ENCODE measurements around the gene GPATCH1.

GPATCH1 gene

DNA sequence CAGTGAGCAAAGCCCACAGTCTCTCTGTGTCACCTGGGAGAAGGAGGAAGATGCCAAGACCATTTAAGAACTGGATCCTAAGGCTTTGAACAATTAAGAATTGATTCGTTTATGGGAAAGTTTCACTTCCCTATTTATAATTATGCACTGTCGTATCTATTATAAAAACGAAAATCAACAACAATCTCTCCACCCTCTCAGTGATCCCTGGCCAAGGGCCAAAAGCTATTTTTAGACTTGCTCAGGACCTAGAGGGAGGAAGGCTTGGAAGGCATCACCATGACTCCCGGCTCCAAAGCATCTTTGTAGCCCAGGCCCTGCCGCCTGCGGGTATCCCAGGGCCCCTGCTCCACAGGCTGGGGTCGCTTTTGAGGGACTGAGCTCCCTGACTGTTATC lies 17.6 kb upstream of the GPATCH1 start:
- no peak for DNase-seq (ENCODE audit: low read depth in 2 of 2)

DNA sequence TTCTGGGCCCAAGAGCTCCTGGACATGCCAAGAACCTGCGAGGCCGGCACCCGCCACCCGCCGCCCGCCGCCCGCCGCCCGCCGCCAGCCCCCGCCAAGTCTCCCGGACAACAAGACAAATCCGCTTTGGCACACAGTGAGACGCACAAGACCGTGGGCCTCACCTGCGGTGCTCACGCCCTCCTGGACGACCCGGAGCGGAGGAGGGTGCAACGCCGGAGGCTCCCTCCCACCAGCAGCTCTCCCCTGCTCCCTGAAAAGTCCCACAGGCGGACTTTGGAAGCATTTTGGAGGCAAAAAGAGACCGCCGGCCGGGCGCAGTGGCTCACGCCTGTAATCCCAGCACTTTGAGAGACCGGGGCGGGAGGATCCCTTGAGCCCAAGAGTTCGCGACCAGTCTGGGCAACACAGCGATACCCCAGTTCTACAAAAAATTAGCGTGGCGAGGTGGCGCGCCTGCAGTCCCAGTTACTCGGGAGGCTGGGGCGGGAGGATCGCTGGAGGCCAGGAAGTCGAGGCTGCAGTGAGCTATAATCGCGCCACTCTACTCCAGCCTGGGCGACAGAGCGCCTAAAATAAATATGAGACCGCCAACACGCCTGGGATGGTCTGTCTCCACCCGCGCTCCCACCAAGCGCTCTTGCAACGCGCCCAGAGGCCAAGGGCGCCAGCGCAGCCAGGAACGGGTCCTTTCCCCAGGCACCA lies 17.1 kb upstream of the GPATCH1 start:
- no peak for DNase-seq (ENCODE audit: low read depth in 2 of 2)

DNA sequence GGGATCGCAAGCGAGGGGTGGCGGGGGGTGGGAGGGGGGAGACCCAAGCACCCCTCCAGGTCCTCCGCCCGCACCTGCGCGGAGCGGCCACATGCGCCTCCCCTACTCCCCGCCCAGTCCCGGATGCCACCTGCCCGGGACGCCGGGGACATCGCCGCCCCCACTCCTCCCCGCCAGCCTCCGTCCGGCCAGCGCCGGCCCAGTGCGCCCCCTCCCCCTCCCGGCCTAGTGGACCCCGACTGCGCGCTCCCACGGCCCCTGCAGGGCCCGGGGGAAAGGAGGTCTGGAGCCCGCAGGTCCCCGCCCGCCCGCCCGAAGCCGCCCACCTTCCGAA lies 16.6 kb upstream of the GPATCH1 start:
- no peak for DNase-seq (ENCODE audit: low read depth in 2 of 2)

DNA sequence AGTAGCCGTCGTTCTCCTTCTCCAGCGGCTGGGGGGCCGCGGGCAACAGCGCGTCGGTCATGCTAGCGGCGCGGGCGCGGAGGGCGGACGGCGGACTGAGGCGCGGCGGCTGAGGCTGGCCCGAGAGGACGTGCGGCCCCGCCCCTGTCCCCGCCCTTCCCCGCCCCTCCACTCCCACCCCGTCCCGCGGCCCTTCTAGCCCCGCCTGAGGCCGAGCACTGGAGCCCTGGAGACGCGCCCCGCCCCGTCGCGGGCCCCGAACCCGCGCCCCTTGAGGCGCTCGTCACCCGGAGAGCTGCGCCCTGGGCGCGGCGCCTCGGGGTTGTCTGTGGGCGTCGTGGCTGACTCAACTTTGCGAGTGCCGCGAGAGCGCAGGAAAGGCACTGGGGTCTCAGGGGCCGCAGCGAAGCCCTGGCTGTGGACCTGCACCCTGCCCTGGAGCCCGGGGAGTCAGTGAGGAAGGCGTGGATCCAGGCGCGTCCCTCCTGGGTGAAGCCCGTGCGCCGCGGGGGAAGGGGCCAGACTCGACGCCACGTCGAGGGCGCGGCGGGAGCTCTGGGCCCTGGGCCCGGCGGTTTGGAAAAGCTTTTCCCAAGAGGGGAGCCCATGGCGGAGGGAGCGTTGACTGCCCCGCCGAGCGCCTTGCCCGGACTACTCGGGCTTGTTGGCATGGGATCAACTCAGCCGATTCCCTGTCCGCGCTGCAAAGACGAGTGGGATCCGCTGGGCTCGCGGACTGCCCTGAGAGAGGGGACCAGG lies 16.0 kb upstream of the GPATCH1 start, which contains the start of gene RHPN2:
Gene RHPN2 (minus strand): TSS at position 97 of the 759 bp plus-strand sequence. CDS start 36 bp downstream, at position 61.
- DNase-seq (ENCODE audit: low read depth in 2 of 2) = peak; percentile 38 to 50

DNA sequence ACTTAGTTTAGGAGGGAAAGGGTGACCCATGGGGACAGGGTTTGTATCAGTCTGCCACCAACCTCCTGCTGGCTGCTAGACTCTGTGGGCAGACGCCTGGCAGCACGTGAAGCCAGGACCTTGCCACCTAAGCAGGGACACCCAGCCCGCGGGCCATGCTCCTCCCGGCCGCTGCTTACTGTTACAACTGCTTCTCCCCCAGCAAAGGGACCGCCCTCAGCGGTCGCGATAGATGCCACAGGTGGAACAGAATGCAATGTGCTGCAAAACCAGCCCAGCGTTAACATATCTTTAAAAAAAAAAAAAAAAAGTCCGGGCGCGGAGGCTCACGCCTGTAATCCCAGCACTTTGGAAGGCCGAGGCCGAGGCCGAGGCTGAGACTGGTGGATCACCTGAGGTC lies 14.4 kb upstream of the GPATCH1 start:
- DNase-seq (ENCODE audit: low read depth in 2 of 2) = no peak

DNA sequence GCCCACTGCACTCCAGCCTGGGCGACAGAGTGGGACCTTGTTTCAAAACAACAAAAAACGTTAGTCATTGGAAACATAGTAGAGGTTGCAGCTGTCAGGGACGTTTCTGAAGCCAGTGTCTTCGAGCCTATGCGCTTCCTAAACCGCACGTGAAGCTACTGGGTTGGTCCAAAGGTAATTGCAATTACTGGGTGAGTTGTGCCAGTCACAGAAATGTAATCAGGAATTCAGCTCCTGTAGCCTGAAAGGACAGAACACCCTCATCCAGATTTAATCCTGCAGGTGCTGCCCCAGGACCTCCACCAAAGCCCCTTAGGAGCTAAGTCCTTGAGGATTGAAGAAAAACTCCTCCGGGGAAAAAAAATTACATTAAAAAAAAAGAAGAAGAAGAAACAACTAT lies 13.9 kb upstream of the GPATCH1 start:
- DNase-seq (ENCODE audit: low read depth in 2 of 2) = no peak

DNA sequence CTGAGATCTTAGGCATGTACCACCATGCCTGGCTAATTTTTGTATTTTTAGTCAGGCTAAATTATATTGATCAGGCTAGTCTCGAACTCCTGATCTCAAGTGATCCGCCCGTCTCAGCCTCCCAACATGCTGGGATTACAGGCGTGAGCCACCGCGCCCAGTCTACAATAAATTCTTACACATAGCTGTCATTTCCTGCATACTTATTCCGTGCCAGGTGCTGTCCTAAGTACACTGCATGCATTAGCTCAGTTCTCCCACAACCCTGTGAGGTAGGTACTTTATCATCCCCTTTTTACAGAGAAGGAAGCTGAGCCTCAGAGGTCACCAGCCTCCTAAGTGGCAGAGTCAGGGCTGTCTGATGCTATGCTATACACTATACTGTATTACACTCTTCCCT lies 9.1 kb upstream of the GPATCH1 start:
- no peak for DNase-seq (ENCODE audit: low read depth in 2 of 2)

DNA sequence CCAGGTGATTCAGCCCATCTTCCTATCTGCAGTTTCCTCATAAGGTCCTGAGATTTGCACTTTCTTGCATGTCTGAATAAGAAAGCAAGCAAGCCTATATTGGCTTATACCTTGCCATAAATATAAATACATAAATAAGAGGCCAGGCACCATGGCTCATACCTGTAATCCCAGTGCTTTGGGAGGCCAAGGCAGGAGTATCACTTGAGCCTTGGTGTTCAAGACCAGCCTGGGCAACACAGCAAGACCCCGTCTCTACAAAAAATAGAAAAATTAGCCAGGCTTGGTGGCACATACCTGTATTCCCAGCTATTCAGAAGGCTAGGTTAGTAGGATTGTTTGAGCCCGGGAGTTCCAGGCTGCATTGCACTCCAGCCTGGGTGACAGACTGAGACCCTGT lies 5.5 kb upstream of the GPATCH1 start:
- no peak for DNase-seq (ENCODE audit: low read depth in 2 of 2)

DNA sequence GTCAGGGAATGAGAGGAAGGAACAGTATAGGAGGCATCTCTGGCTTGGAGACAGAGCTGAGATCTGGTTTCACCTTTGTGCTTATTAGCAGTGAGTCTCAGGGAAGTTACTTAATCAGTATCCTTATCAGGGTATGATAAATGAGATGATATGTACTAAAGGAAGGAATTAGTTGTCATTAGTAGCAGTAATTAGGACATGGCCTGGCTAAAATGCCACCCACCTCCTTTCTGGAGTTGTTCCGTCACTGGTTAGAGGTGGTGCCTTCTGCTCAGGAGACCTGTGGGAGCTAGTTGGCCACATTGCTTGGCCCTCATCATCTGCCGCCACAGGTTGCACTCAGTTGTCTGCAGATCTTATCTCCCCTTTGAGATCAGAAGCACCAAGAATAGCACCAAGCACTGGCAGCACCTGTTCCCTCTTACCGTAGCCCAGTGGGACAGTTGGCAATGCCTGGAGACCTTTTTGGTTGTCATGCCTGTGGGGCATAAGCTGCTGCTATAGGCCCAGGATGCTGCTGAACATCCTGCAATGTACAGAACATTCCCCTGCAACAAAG lies 4.7 kb downstream of the GPATCH1 start:
- DNase-seq (ENCODE audit: low read depth in 2 of 2) = no peak

DNA sequence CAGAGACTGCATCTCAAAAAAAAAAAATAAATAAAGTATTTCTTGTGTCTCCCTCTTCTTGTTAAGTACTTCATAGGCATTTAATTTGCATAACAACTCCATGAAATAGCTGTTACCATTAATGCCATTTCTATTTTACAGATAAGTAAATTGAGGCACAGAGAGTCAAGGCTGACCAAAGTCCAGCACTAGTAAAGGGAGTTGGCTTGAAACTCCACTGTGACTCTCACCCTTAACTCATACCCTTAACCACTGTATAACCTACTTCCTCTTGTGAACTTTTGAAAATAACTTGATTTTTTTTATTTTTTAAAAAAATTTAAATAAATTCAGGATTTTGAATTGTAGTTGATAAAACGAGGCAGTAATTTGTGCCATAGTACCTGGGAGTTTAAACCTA lies 6.0 kb downstream of the GPATCH1 start:
- DNase-seq (ENCODE audit: low read depth in 2 of 2) = no peak

DNA sequence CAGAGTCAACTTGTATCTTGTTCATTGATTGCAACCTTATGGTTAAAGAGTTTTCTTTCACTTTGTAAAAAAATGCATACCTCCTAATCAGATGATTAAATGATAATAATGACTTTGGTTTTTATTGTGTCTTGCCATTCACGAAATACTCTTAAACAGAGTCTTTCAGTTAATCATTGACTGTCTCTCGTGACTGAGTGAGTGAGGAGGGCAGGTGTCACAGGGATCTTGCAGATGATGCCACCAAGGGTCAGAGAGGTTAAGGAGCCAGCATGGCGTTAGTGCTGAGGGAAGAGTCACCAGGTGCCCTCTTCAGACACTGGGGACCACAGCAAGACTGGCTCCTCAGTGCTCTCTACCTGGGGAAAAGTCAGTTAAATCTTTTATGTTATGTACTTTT lies 8.0 kb downstream of the GPATCH1 start:
- no peak for DNase-seq (ENCODE audit: low read depth in 2 of 2)

DNA sequence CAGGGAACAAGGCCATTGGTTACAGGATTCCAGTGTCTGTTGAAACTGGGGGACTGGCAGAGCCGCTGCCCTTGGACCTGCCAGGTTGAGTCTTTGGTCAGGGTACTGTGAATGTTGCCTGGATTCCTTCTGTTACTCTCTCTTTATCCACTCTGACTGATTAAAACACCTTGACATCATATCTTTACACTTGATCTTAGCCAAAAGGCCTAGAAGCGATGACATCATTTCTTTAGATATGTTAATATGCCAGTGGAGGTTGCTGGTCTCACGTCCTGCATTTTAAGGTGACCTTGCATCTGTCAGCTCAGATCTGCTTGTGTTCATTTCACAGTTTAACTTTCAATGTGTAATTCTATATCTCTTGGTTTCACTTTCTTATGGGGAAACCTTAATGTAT lies 9.2 kb downstream of the GPATCH1 start:
- no peak for DNase-seq (ENCODE audit: low read depth in 2 of 2)

DNA sequence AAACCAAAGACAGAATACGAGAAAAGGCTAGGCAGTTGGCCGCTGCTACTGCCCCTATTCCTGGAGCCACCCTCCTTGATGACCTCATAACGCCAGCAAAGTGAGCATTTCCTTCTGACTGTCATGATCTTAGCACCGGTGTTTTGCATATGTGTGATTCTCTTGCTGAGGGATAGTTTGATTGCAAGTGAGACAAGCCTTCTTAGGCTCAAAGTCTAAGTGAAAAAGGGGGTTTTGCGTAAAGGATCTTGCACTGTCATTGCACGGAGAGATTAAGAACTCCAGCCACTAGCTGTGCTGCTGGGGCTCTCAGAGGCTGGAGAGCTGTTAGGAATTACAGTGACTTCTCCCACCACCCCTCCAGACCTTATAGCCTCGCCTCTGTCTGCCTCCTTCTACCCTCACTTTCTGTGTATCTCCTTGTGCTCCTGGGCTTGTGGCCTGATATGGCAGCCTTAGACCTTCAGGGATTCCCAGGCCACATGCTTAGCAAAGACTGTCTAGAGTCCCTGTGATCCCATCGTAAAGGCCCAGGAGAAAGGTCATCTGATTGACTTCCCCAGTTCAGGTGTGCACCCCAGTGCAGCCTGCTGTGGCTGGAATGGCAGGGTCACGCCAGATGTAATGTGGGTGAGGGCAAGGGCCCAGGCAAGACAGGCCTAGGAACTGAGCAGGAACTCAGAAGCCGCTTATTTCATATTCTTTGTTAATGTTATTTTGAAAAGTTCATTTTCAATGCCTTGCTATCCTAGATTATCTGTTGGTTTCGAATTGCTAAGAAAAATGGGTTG lies 12.6 kb downstream of the GPATCH1 start:
- no peak for DNase-seq (ENCODE audit: low read depth in 2 of 2)

DNA sequence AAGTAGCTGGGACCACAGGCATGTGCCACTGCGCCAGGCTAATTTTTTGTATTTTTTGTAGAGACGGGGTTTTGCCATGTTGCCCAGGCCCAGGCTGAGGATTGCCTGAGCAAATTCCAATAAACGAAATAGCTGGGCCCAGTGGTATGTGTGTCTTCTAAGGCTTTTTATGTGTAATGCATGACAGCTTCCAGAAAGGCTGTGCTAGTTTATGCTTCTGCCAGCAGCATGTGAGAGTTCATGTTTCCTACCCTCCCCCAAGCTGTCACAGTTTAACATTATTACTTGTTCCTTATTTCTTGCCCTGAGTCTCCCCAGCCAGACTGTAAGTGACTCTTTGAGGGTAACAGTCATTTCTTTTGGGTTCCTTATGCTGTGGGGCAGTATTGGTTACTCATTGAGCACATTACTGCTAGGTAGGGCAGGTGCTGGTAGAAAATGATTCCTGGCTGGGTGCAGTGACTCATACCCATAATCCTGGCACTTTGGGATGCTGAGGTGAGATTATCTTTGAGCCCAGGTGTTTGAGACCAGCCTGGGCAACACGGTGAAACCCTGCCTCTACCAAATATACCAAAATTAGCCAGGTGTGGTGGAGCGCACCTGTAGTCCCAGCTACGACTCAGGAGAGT lies 13.6 kb downstream of the GPATCH1 start:
- DNase-seq (ENCODE audit: low read depth in 2 of 2) = no peak

DNA sequence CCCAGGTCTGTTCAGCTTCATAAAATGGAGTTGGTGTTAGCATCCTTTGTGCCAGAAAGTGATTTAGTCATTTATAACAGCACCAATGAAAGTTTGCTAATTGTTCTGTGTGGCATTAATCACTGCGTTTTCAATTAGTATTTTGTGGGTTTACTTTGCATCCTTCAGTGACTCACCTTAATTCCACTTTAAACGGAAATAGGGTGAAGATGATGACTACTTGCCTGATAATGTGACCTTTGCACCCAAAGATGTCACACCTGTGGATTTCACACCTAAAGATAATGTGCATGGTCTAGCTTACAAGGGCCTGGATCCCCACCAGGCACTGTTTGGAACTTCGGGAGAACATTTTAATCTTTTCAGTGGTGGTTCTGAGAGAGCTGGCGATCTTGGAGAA lies 15.0 kb downstream of the GPATCH1 start:
- no peak for DNase-seq (ENCODE audit: low read depth in 2 of 2)

DNA sequence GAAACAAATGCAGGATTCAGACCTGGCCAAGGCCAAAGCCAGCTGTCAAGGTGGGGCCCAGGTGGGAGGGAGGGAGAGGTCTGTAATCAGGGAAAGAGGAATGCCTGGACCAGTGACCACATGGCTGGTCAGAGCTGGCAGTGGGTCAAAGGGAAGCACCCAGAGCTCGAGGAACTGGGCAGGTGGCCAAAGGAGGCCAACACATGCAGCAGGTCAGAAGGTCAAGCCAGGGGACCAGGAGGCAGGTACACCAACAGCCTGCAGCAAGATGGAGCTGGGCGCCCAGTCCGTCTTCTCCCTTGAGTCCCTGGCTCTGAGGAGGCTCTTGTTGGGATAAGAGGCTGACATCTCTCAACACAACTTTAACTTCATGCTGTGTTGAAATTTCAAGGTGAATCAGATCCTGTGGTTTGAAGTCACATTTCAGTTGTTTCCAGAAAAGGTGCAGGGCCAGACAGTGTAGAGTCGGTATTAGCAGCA lies 17.1 kb downstream of the GPATCH1 start:
- no peak for DNase-seq (ENCODE audit: low read depth in 2 of 2)

DNA sequence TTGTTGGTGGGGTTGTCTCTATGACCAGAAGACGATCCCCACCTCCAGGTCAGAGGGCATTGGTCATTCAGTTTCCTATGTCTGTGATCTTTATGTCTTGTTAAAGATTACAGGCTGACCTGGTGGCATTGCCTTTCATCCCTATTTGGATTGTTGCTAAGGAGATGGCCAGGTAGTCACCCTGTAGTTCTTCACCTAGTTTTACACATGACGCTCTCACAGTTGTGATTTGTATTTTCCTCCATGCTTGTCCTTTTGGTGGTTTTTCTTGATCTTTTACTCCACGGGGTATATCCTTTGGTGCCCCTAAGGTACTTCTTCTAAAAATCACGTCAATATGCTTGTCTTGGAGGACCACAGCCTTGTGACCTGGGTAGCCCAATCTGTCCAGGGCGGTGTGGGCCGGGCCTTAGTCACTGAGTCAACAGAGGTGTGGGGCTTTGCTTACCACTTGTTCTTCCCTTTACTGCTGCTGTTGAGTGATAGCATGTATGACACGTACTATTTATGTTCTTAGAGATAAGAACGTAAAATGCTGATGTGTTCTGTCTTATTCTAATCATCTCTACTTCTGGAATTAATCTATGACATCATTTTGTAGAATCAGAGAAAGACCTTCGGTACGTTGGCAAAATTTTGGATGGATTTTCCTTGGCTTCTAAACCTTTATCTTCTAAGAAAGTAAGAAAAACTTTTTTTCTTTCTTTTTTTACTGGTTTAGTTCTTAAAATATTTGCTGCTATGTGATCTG lies 20.1 kb downstream of the GPATCH1 start:
- no peak for DNase-seq (ENCODE audit: low read depth in 2 of 2)

DNA sequence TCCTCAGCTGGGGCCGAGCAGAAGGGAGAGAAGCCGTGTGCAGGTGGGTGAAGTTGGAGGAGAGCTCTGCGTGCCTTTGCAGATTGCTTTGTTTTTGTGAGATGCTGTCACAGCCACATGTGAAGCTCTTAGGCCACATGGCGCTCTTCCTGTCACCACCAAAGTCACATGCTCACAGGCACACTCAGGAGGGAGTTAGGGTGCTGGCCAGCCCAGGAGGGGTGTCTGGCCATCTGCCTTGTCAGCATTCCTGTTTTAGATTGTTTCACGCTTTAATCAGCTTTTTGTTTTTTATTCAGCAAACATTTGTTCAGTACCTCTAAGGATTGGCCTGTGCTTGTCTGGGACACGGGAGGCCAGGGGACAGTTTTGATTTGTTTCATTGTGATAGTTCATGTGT lies 21.9 kb downstream of the GPATCH1 start:
- no peak for DNase-seq (ENCODE audit: low read depth in 2 of 2)

DNA sequence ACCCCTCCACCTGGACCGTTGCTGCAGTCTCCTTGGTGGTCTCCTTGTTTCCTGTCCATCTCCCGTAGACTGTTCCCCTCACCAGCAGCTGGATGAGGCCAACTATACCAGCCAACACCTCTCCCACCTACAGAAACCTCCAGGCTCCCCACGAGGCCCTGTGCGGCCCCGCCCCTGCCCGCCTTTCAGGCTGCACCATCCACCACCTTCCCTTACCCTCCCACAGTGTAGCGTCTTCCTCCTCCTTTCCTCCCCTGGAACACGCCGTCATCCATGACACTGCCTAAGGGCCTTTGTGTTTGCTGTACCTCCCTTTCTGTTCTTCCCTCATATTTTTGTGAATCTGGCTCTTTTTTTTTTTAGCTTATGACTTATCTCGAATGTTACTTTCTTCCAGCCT lies 27.2 kb downstream of the GPATCH1 start:
- no peak for DNase-seq (ENCODE audit: low read depth in 2 of 2)

DNA sequence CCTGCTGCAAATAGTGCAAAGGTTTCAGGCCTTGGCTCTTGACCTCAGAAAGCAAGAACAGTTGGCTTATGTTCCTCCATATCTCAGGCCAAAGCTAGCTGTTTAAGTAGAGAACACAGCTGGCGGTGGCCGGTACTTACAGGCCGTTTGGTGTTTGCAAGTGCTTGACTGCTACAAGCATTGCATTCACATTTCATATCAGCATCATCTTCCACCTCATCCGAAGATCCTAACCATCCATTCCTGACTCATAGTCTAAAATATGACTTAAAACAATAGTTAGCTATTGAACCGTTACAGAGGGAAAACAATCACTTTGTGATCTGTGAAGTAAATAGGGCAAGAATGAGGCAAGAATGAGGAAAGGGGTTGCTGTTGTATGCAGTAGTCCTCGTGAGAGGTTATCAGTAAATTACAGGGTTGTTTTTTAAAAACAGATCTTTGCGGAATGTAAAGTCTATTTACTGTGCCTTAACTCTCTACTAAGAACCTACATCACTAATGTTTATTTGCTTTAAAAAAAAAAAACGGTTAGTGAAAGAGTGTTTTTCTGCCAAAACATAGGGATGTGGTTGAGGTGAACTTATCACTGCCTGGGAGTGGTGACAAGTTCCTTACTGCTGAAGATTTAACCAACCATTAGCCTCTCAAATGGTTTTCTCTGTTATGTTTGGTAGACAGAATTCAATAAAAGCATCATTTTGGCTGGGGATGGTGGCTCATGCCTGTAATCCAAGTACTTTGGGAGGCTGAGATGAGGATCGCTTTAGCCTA lies 29.3 kb downstream of the GPATCH1 start:
- DNase-seq (ENCODE audit: low read depth in 2 of 2) = no peak

Measured in activated CD4-positive, alpha-beta T cell treated with anti-CD3 and anti-CD28 coated beads for 24 hours (primary cell).